GM23248 (cell line): ENCODE measurements around the gene SPPL2B. TPM values are rescaled to one million over a fixed set of nuclear protein-coding genes. Genes with fewer than 3 reads are reported as not detected.

Experiments
- DNase-seq: peaks from one replicate; pipeline ENCODE4 v3.0.0-alpha.2; 2015
- H2AFZ ChIP-seq: fragments of 200-600 bp; sonication (generic); 2 replicates; pipeline ENCODE4 v1.6.1; 2016; ENCODE audit warnings: antibody characterized with exemption
- H3F3A ChIP-seq: fragments of 200-600 bp; sonication (generic); 2 replicates; pipeline ENCODE4 v1.6.1; 2016; ENCODE audit warnings: mild to moderate bottlenecking, antibody characterized with exemption, mixed run types; ENCODE audit not compliant: insufficient read depth
- H3K27ac ChIP-seq: fragments of 200-600 bp; sonication (generic); 2 replicates; pipeline ENCODE4 v1.5.1; 2016; ENCODE audit warnings: mild to moderate bottlenecking
- H3K27me3 ChIP-seq: fragments of 200-600 bp; sonication (generic); replicated peaks from 2 replicates; pipeline ENCODE4 v1.6.1; 2016; ENCODE audit warnings: mild to moderate bottlenecking; ENCODE audit not compliant: insufficient read depth
- H3K36me3 ChIP-seq: fragments of 200-600 bp; sonication (generic); 2 replicates; pipeline ENCODE4 v1.6.1; 2016; ENCODE audit warnings: low read depth, mild to moderate bottlenecking
- H3K4me1 ChIP-seq: fragments of 200-600 bp; sonication (generic); 2 replicates; pipeline ENCODE4 v1.6.1; 2016; ENCODE audit warnings: mild to moderate bottlenecking; ENCODE audit not compliant: insufficient read depth
- H3K4me2 ChIP-seq: fragments of 200-600 bp; sonication (generic); one replicate; pipeline ENCODE4 v1.6.1; 2016; ENCODE audit warnings: mild to moderate bottlenecking; ENCODE audit not compliant: unreplicated experiment
- H3K4me3 ChIP-seq: fragments of 200-600 bp; sonication (generic); 2 replicates; pipeline ENCODE4 v1.5.1; 2016; ENCODE audit warnings: mild to moderate bottlenecking
- H3K79me2 ChIP-seq: fragments of 200-600 bp; sonication (generic); 2 replicates; pipeline ENCODE4 v1.6.1; 2016; ENCODE audit warnings: mild to moderate bottlenecking; ENCODE audit not compliant: insufficient read depth
- H3K9ac ChIP-seq: fragments of 200-600 bp; sonication (generic); 2 replicates; pipeline ENCODE4 v1.6.1; 2016; ENCODE audit warnings: mild to moderate bottlenecking
- H3K9me2 ChIP-seq: fragments of 200-600 bp; sonication (generic); 2 replicates; pipeline ENCODE4 v1.6.1; 2016; ENCODE audit warnings: mixed run types, mild to moderate bottlenecking, moderate library complexity; ENCODE audit not compliant: insufficient read depth
- H3K9me3 ChIP-seq: fragments of 200-600 bp; sonication (generic); one replicate; pipeline ENCODE4 v1.6.1; 2017; ENCODE audit warnings: low read depth
- H4K20me1 ChIP-seq: fragments of 200-600 bp; sonication (generic); 2 replicates; pipeline ENCODE4 v1.6.0; 2016; ENCODE audit not compliant: insufficient read depth
- EZH2 ChIP-seq: fragments of 200-600 bp; sonication (generic); IDR thresholded peaks from 2 replicates; pipeline ENCODE4 v1.6.1; 2018; ENCODE audit warnings: antibody characterized with exemption, mild to moderate bottlenecking; ENCODE audit not compliant: insufficient read depth, poor library complexity, severe bottlenecking
- EZH2phosphoT487 ChIP-seq: fragments of 200-600 bp; sonication (generic); IDR thresholded peaks from 2 replicates; pipeline ENCODE4 v1.6.1; 2018; ENCODE audit warnings: antibody characterized with exemption, moderate library complexity, mild to moderate bottlenecking, low read depth; ENCODE audit not compliant: insufficient read depth
- WGBS, 2 experiments: methylation state at CpG; one replicate each; pipeline ENCODE4 v1.1.6; 2015 to 2017; ENCODE audit warnings: low lambda C conversion rate in 2 of 2, low coverage in 1 of 2; ENCODE audit errors: missing lambda C conversion rate in 2 of 2; 5-methylcytosine and 5-hydroxymethylcytosine counted together
- in situ Hi-C: fragments of 300-500 bp; cut with MboI; formaldehyde crosslinking; loops from 2 replicates; pipeline ENCODE4 v1.15.0; 2020
- polyA plus RNA-seq: library from polyadenylated mRNA; unstranded; fragments of >200 nt; fragmentation: Nextera tagmentation; extraction: Ambion mirVana; gene quantifications from 2 replicates; pipeline ENCODE4 v1.2.1, GENCODE V29; 2016
- total RNA-seq: library from RNA; depleted of rRNA; stranded (reverse); fragments of >200 nt; shearing (Covaris generic); gene quantifications from 2 replicates; pipeline ENCODE4 v1.2.3, GENCODE V29; 2014

SPPL2B gene
- total and polyA plus RNA-seq, 2 experiments from 2014 or later: 38.9 to 43.0 TPM

- TF ChIP-seq EZH2phosphoT487 (no peak), EZH2 (no peak)
- no peak for DNase-seq
Observed at GRCh38 chr19:2315121-2315817, 13.2 kb upstream of the SPPL2B start.

GRCh38 chr19:2315818-2316353 lies 12.6 kb upstream of the SPPL2B start:
- no peaks in the 10 kb centered on the region for H3K79me2 ChIP-seq
- no peak overlapping the region for H3K4me2 ChIP-seq
- no peaks in the 10 kb centered on the region for H3K36me3 ChIP-seq
- no peaks in the 10 kb centered on the region for H3K9me3 ChIP-seq
- H3K9ac ChIP-seq: no peak overlapping the region
- in situ Hi-C loops: no loop called here
- H3K9me2 ChIP-seq: no peaks in the 10 kb centered on the region
- TF ChIP-seq EZH2: no peak
- no peak overlapping the region for H2AFZ ChIP-seq
- no peak overlapping the region for H3K27ac ChIP-seq
- 33 to 36% methylated on average over 22 of the region's 22 CpGs for WGBS, 2 experiments
- H4K20me1 ChIP-seq: no peaks in the 10 kb centered on the region
- no peaks in the 10 kb centered on the region for H3K27me3 ChIP-seq
- no peak overlapping the region for H3K4me3 ChIP-seq
- H3F3A ChIP-seq: peaks cover 12% of the 10 kb centered on the region; the same call in 1 of the 2 replicates
- no peaks in the 10 kb centered on the region for H3K4me1 ChIP-seq
- DNase-seq: peak; percentile 72

More at GRCh38 chr19:2315121-2315817, 13.2 kb upstream of the SPPL2B start:
- no peaks in the 10 kb centered on the region for H3K9me2 ChIP-seq
- H3K27me3 ChIP-seq: no peaks in the 10 kb centered on the region
- in situ Hi-C loops: no loop called here
- no peaks in the 10 kb centered on the region for H3K36me3 ChIP-seq
- H3K4me3 ChIP-seq: no peak overlapping the region
- 82 to 85% methylated on average over 7 of the region's 7 CpGs for WGBS, 2 experiments
- no peaks in the 10 kb centered on the region for H3K9me3 ChIP-seq
- no peaks in the 10 kb centered on the region for H3K79me2 ChIP-seq
- no peak overlapping the region for H3K27ac ChIP-seq
- H4K20me1 ChIP-seq: no peaks in the 10 kb centered on the region
- H3K9ac ChIP-seq: no peak overlapping the region
- no peaks in the 10 kb centered on the region for H3K4me1 ChIP-seq
- no peak overlapping the region for H2AFZ ChIP-seq
- no peak overlapping the region for H3K4me2 ChIP-seq
- H3F3A ChIP-seq: peaks cover 12% of the 10 kb centered on the region; the same call in 1 of the 2 replicates

- DNase-seq: no peak
- Histone ChIP-seq H3K9ac (no peak overlapping the region), H3K79me2 (no peaks in the 10 kb centered on the region), H3K36me3 (no peaks in the 10 kb centered on the region), H3K27ac (no peak overlapping the region), H2AFZ (no peak overlapping the region), H3K9me2 (no peaks in the 10 kb centered on the region), H3K4me2 (no peak overlapping the region), H3K27me3 (no peaks in the 10 kb centered on the region), H3F3A (peaks cover 12% of the 10 kb centered on the region; the same call in 1 of the 2 replicates), H4K20me1 (no peaks in the 10 kb centered on the region), H3K4me1 (no peaks in the 10 kb centered on the region), H3K9me3 (no peaks in the 10 kb centered on the region), H3K4me3 (no peak overlapping the region)
- no peak for TF ChIP-seq EZH2
- no peak for TF ChIP-seq EZH2phosphoT487
- WGBS, 2 experiments: 94 to 96% methylated on average over 12 to 13 of the region's 13 CpGs
- in situ Hi-C loops: no loop called here
Observed at GRCh38 chr19:2317300-2317699, 11.2 kb upstream of the SPPL2B start.

GRCh38 chr19:2317756-2318155 lies 10.7 kb upstream of the SPPL2B start:
- Histone ChIP-seq H3K27me3 (no peaks in the 10 kb centered on the region), H3K36me3 (no peaks in the 10 kb centered on the region), H4K20me1 (no peaks in the 10 kb centered on the region), H3K9me2 (no peaks in the 10 kb centered on the region), H3F3A (peaks cover 12% of the 10 kb centered on the region; the same call in 1 of the 2 replicates), H3K27ac (no peak overlapping the region), H3K4me3 (no peak overlapping the region), H3K4me1 (no peaks in the 10 kb centered on the region), H2AFZ (no peak overlapping the region), H3K79me2 (no peaks in the 10 kb centered on the region), H3K9ac (no peak overlapping the region), H3K9me3 (no peaks in the 10 kb centered on the region), H3K4me2 (no peak overlapping the region)
- no peak for DNase-seq
- in situ Hi-C loops: no loop called here
- 85 to 89% methylated on average over 22 to 25 of the region's 25 CpGs for WGBS, 2 experiments
- no peak for TF ChIP-seq EZH2phosphoT487
- TF ChIP-seq EZH2: no peak
